ENCODE results near the gene SLC39A8.
"Not testable (repeated sequence)": the region's sequence is repeated elsewhere in the genome, so short reads cannot be mapped to it uniquely, and the experiment has no call there.

The SLC39A8 gene

DNA sequence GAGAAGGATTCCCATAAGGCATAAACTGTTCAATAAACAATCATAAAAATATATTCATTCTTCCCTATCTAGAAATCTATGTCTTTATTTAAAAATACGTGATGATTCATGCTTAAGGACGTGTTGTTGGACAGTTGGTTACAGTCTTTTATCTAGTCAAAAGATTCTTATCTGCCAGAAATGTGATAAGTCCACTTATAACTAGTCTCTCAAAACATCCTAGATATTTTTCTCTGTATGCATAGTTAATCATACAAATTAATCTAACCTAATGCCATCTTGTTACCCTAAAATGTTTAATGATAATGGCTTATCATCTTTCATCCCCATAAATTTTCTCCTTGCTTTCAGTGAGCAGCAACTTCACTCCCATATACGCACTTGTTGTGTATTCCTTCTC, 89.0 kb downstream of the SLC39A8 start:
- TF ChIP-seq, protein P1, sequence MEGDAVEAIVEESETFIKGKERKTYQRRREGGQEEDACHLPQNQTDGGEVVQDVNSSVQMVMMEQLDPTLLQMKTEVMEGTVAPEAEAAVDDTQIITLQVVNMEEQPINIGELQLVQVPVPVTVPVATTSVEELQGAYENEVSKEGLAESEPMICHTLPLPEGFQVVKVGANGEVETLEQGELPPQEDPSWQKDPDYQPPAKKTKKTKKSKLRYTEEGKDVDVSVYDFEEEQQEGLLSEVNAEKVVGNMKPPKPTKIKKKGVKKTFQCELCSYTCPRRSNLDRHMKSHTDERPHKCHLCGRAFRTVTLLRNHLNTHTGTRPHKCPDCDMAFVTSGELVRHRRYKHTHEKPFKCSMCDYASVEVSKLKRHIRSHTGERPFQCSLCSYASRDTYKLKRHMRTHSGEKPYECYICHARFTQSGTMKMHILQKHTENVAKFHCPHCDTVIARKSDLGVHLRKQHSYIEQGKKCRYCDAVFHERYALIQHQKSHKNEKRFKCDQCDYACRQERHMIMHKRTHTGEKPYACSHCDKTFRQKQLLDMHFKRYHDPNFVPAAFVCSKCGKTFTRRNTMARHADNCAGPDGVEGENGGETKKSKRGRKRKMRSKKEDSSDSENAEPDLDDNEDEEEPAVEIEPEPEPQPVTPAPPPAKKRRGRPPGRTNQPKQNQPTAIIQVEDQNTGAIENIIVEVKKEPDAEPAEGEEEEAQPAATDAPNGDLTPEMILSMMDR (IDR thresholded peaks at IDR 0.05; ENCODE audit: extremely low read depth, missing control alignments) = no peak
- DNase-seq (ENCODE audit: low spot score) = no peak

DNA sequence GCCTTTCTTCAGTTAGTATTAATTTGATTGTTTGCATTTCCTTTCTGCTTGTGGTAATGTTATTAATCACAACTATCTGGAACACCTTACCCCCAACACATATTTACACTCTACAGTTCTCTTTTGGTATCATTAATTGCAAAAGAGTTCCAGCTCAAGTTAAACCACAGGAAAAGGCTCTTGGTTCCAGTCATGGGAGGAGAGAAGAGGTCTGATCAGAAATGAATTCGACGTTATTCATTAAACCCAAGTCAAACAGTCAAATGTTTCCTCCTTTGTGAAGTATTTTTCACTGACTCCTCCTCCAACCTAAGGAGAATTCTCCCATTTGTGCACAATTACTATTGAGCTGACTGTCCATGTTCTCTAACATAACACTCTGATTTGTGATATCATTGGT, 91.4 kb downstream of the SLC39A8 start:
- DNase-seq (ENCODE audit: low spot score) = no peak
- TF ChIP-seq, protein P1 (IDR thresholded peaks at IDR 0.05; ENCODE audit: extremely low read depth, missing control alignments) = no peak

DNA sequence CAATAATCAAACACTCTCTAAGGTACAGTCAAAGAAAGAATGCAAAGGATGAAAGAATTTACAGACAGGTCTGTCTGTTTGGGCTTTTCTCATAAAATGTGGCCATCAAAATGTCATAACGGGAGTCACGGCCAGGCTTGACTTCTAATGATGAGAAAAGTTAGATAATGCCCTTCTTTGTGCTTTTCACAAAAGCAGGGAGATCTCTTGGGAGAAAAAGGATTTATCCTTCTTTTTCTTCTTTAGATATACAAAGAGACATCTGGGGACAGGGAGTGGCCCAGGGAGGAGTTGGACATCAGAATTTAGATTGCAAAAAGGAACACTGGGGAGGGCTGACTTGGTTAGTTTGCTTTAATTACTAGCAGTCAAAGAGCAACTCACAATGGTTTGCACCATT, 93.1 kb downstream of the SLC39A8 start:
- DNase-seq (ENCODE audit: low spot score) = no peak
- TF ChIP-seq, protein P1 (IDR thresholded peaks at IDR 0.05; ENCODE audit: extremely low read depth, missing control alignments) = no peak

DNA sequence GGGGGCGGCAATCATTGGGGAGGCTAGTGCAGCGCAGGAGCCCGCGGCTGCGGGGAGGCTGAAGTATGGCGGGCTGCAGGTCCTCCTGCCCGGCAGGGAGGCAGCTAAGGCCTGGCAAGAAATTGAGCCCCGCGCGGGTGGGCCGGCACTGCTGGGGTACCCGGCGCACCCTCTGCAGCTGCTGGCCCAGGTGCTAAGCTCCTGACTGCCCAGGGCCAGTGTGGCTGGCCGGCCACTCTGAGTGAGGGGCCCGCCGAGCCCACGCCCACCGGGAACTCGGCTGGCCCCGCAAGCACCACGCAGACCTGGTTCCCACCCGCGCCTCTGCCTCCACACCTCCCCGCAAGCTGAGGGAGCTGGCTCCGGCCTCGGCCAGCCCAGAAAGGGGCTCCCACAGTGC, 94.9 kb downstream of the SLC39A8 start:
- TF ChIP-seq, protein P1 (IDR thresholded peaks at IDR 0.05; ENCODE audit: extremely low read depth, missing control alignments) = no peak
- no peak for DNase-seq (ENCODE audit: low spot score)

DNA sequence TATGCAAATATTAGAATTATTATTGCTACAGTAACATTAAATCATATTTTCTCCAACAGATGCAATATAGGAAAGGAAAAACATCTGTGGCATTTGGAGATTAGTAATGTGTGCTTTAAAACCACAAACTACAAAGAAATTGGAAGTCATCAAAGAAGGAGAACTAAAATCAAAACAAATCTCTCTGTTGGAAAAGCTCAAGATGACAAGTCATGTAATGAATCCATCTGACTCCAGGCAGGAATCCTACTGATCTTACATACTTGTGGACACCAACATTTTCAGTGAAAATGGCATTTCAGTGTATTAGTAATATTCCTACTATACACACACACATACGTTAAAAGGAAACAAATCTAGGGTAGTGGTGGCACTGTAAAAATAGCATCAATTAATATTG, 98.2 kb downstream of the SLC39A8 start:
- DNase-seq (ENCODE audit: low spot score) = no peak
- TF ChIP-seq, protein P1 (IDR thresholded peaks at IDR 0.05; ENCODE audit: extremely low read depth, missing control alignments) = no peak

DNA sequence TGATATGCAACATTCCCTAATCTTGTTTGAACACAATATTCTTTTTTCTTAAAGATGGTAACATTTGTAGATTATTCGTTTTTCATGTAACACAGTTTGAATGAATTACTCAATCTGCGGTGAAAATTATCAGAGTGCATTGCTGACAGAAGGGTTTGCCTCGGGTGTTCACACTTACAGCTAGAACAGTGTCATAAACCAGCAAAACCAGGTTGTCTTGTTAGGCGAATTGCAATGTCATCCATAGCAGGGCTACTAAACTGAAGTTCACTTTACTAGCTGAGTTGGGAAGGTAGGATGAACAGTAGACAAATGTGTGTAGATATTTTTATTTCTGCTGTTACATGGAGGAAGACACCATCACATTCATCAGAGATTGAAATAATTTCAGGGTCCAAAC, 98.9 kb downstream of the SLC39A8 start:
- no peak for DNase-seq (ENCODE audit: low spot score)
- TF ChIP-seq, protein P1 (IDR thresholded peaks at IDR 0.05; ENCODE audit: extremely low read depth, missing control alignments) = no peak

DNA sequence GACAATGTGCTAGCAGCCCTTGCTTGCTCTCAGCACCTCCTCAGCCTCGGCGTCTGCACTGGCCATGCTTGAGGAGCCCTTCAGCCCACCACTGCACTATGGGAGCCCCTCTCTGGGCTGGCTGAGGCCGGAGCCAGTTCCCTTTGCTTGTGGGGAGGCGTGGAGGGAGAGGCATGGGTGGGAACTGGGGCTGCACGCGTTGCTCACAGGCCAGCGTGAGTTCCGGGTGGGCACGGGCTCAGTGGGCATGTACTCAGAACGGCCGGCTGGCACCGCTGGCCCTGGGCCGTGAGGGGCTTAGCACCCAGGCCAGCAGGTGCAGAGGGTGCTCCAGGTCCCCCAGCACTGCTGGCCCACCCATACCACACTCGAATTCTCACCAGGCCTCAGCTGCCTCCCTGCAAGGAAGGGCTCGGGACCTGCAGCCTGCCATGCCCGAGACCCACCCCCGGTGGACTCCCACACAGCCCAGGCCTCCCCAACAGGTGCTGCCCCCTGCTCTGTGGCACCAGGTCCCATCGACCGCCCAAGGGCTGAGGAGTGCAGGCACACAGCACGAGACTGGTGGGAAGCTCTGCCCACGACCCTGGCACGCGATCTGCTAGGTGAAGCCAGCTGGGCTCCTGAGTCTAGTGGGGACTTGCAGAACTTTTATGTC, 100.3 kb downstream of the SLC39A8 start:
- DNase-seq (ENCODE audit: low spot score) = no peak
- TF ChIP-seq, protein P1 (IDR thresholded peaks at IDR 0.05; ENCODE audit: extremely low read depth, missing control alignments) = no peak

DNA sequence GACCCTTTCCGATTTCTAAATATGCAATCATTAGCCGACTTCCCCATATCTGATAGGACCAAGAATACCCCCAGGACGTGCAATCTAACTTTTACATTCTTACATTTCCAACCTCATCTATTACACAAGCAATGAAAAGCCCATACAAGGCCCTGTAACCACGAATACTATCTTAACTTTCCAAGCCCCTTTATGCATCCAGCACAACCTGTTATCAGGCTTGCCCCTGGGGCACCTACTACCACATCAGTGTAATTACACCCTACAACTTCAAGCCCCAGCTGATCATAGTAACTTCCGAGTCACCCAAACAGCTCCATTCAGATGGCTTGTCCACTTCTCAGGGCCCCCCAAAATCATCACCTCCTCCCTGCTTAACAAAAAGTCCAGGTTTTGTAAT, 102.0 kb downstream of the SLC39A8 start:
- DNase-seq (ENCODE audit: low spot score) = not testable (repeated sequence)

Measured in GM20000 (cell line).